K562 (cell line): ENCODE data around the gene LCLAT1. TPM values are rescaled to one million over a fixed set of nuclear protein-coding genes. Genes with fewer than 3 reads are reported as not detected.
"Not testable (repeated sequence)": the region's sequence is repeated elsewhere in the genome, so short reads cannot be mapped to it uniquely, and the experiment has no call there.

ENCODE experiments used
- ATAC-seq: fragments of 200-7000 bp; cut with Tn5 transposase; 3 replicates; pipeline ENCODE4 v1.9.1; 2020; ENCODE audit warnings: moderate library complexity
- BruUV-seq: library from RNA; stranded (reverse); fragments of 400-500 nt; replicated peaks from 2 replicates; lab custom pipeline; 2021; lab: Mats Ljungman, UMichigan
- CTCF ChIA-PET: fragments of 300-600 bp; formaldehyde crosslinking; extraction: SDS; loops from one replicate; lab custom pipeline; 2021; ENCODE audit warnings: low intra/inter-chr PET ratio; lab: Yijun Ruan, JAX
- POLR2A ChIA-PET: fragments of 300-600, 350-650 bp; sonication (Branson Sonifier 250); formaldehyde crosslinking; extraction: SDS; loops from one replicate; lab custom pipeline; 2021; ENCODE audit warnings: antibody characterized with exemption, inconsistent platforms; lab: Yijun Ruan, JAX
- DNase-seq, 4 experiments: peaks; one replicate each; pipeline versions ENCODE4 v3.0.0 to v3.0.0-alpha.2; 2011 to 2018; ENCODE audit warnings: low spot score in 3 of 4, mixed read lengths in 3 of 4; ENCODE audit errors: extremely low read depth in 1 of 4
- FAIRE-seq: peaks from 2 replicates; lab custom pipeline; 2011; peaks lifted over from hg19 to GRCh38; lab: Jason Lieb, UNC
- H2AFZ ChIP-seq: 2 replicates; pipeline ENCODE4 v1.6.0; 2011; ENCODE audit warnings: low read depth, low read length, control low read depth, inconsistent platforms
- H3K27ac ChIP-seq: fragments of 200-600 bp; 3 replicates; pipeline ENCODE4 v1.8.0; 2011; ENCODE audit warnings: low read depth, mild to moderate bottlenecking, control low read depth, inconsistent platforms, low read length, moderate library complexity, mixed read lengths; ENCODE audit errors: extremely low read depth
- H3K27me3 ChIP-seq, 2 experiments: fragments of 300-600 bp in 1 of 2; 2 replicates in 1 of 2; 3 replicates in 1 of 2; pipeline versions ENCODE4 v1.6.0 to v1.8.0; 2011; ENCODE audit warnings: inconsistent platforms in 2 of 2, low read length in 2 of 2, mild to moderate bottlenecking in 1 of 2, mixed read lengths in 1 of 2, moderate library complexity in 1 of 2; ENCODE audit not compliant: control insufficient read depth in 2 of 2, insufficient read depth in 2 of 2
- H3K36me3 ChIP-seq: fragments of 300-600 bp; 3 replicates; pipeline ENCODE4 v1.8.0; 2011; ENCODE audit warnings: mild to moderate bottlenecking, low read length, inconsistent platforms; ENCODE audit not compliant: control insufficient read depth, insufficient read depth
- H3K4me1 ChIP-seq, 2 experiments: fragments of 200-600 bp in 1 of 2; replicated peaks in 1 of 2; 2 replicates in 1 of 2; 3 replicates in 1 of 2; pipeline versions ENCODE4 v1.5.1 to v1.8.0; 2011; ENCODE audit warnings: inconsistent platforms in 2 of 2, low read length in 2 of 2, mild to moderate bottlenecking in 1 of 2, mixed read lengths in 1 of 2, moderate library complexity in 1 of 2; ENCODE audit not compliant: control insufficient read depth in 2 of 2, insufficient read depth in 2 of 2
- H3K4me2 ChIP-seq: 2 replicates; pipeline ENCODE4 v1.6.1; 2011; ENCODE audit warnings: low read length, control low read depth, inconsistent platforms, mixed read lengths; ENCODE audit not compliant: insufficient read depth
- H3K4me3 ChIP-seq: fragments of 200-600 bp; sonication (generic), shearing (Covaris generic); 2 replicates; pipeline ENCODE4 v1.5.1; 2016; ENCODE audit warnings: control low read depth, inconsistent platforms
- H3K79me2 ChIP-seq: fragments of 200-600 bp; 3 replicates; pipeline ENCODE4 v1.8.0; 2011; ENCODE audit warnings: low read length, inconsistent platforms; ENCODE audit not compliant: control insufficient read depth, insufficient read depth
- H3K9ac ChIP-seq, 2 experiments: 2 replicates each; pipeline versions ENCODE4 v1.6.0 to v1.6.1; 2011; ENCODE audit warnings: low read depth in 2 of 2, low read length in 2 of 2, control low read depth in 1 of 2, inconsistent platforms in 1 of 2, mild to moderate bottlenecking in 1 of 2, mixed read lengths in 1 of 2; ENCODE audit not compliant: insufficient read depth in 1 of 2
- H3K9me1 ChIP-seq: one replicate; pipeline ENCODE4 v1.6.0; 2011; ENCODE audit warnings: inconsistent platforms, mild to moderate bottlenecking, low read length, moderate library complexity; ENCODE audit not compliant: control insufficient read depth, insufficient read depth
- H3K9me3 ChIP-seq: replicated peaks from 2 replicates; pipeline ENCODE4 v1.5.1; 2011; ENCODE audit warnings: low read depth, low read length, inconsistent platforms; ENCODE audit not compliant: control insufficient read depth, insufficient read depth
- H4K20me1 ChIP-seq: replicated peaks from 2 replicates; pipeline ENCODE4 v1.6.1; 2011; ENCODE audit warnings: low read length, inconsistent platforms, mixed read lengths; ENCODE audit not compliant: control insufficient read depth, insufficient read depth
- FOXJ2 ChIP-seq: fragments of 200-800 bp; sonication (Bioruptor generic); IDR thresholded peaks from 2 replicates; pipeline ENCODE4 v1.6.1; 2016; ENCODE audit warnings: missing genetic modification characterization, missing compliant biosample characterization
- GATA2 ChIP-seq: sonication (generic); formaldehyde crosslinking; IDR thresholded peaks from 2 replicates; pipeline ENCODE4 v1.4.0; 2020; ENCODE audit warnings: mild to moderate bottlenecking, missing genetic modification reagents
- HCFC1 ChIP-seq: IDR thresholded peaks from 2 replicates; pipeline ENCODE4 v1.6.1; 2012; ENCODE audit warnings: low read depth, low read length, improper control_type of control experiment
- RFX1 ChIP-seq: fragments of 450-650 bp; IDR thresholded peaks from 2 replicates; pipeline ENCODE4 v1.6.1; 2016; ENCODE audit warnings: mild to moderate bottlenecking, moderate library complexity
- ZNF586 ChIP-seq: fragments of 450-650 bp; formaldehyde crosslinking; conservative IDR thresholded peaks from 2 replicates; pipeline ENCODE4 v1.4.0; 2020; ENCODE audit warnings: mild to moderate bottlenecking, moderate library complexity
- WGBS: fragments of 100-300 bp; shearing (Covaris generic); methylation state at CpG from one replicate; pipeline ENCODE4 v1.1.6; 2016; ENCODE audit warnings: low coverage, mixed read lengths; ENCODE audit not compliant: insufficient coverage; ENCODE audit errors: missing lambda C conversion rate; 5-methylcytosine and 5-hydroxymethylcytosine counted together
- in situ Hi-C: fragments of 300-500 bp; cut with MboI; formaldehyde crosslinking; loops from 4 replicates; pipeline ENCODE4 v1.15.0; 2018; ENCODE audit warnings: inconsistent platforms, mixed read lengths
- intact Hi-C: fragments of 100-400 bp; cut with micrococcal nuclease; formaldehyde crosslinking; loops from 2 replicates; pipeline ENCODE4 v1.14.2; 2022
- polyA plus RNA-seq, 8 experiments: library from polyadenylated mRNA; depleted of rRNA in 4 of 8; stranded (reverse) in 5 of 8; unstranded in 3 of 8; fragments of >200 nt; fragmentation: Nextera tagmentation in 2 of 8; fragmentation: Illumina TruSeq in 1 of 8; extraction: Ambion mirVana in 2 of 8; extraction: Trizol in 1 of 8; gene quantifications; 2 replicates each; pipeline versions ENCODE4 v1.2.1 to v1.2.3, GENCODE V29; 2011 to 2014; ENCODE audit warnings: inconsistent platforms in 1 of 8, missing spikeins in 1 of 8
- total RNA-seq, 7 experiments: library from RNA; depleted of rRNA in 6 of 7; stranded (reverse); fragments of >200 nt in 6 of 7; fragmentation: Illumina TruSeq in 2 of 7; extraction: Trizol in 2 of 7; gene quantifications; 2 replicates each; pipeline versions ENCODE4 v1.2.1 to v1.2.3, GENCODE V29; 2011 to 2021; ENCODE audit warnings: low replicate concordance in 1 of 7

Gene LCLAT1
- total and polyA plus RNA-seq, 9 of the 15 experiments (the other 6 are each of a cell fraction or from before 2014, with no cell fraction given) = 8.9 to 63.3 (median 25.4) TPM

GRCh38 chr2:30613001-30613400 is 166.0 kb downstream of the LCLAT1 start:
- no peak overlapping the region for H2AFZ ChIP-seq
- ATAC-seq (no peak), FAIRE-seq (no peak), DNase-seq (no peak)
- H3K4me3 ChIP-seq = no peak overlapping the region
- no peak overlapping the region for H3K27ac ChIP-seq
- no peaks in the 10 kb centered on the region for H4K20me1 ChIP-seq
- 70% methylated on average over 2 of the region's 2 CpGs for WGBS
- no peaks in the 10 kb centered on the region for H3K9me1 ChIP-seq
- intact Hi-C loops = no loop called here
- TF ChIP-seq HCFC1 (no peak), FOXJ2 (tag) (no peak), RFX1 (no peak), GATA2 (CRISPR knock-in tag) (no peak), ZNF586 (CRISPR knock-in tag) (no peak)
- H3K4me1 ChIP-seq = no peaks in the 10 kb centered on the region; a peak in 1 of 5 replicates
- no peak overlapping the region for H3K4me2 ChIP-seq
- CTCF ChIA-PET = no interaction called here
- no TSS peak for BruUV-seq
- H3K9me3 ChIP-seq = no peaks in the 10 kb centered on the region
- peaks cover 4% of the 10 kb centered on the region; the same call in 1 of the 3 replicates for H3K36me3 ChIP-seq
- no peak overlapping the region for H3K9ac ChIP-seq
- POLR2A ChIA-PET = interaction anchor here (0.7 kb wide), 1 partner anchor 11 kb away, joined by 3 read pairs; no protein-coding TSS in a partner anchor
- H3K27me3 ChIP-seq = no peaks in the 10 kb centered on the region
- in situ Hi-C loops = no loop called here
- no peaks in the 10 kb centered on the region for H3K79me2 ChIP-seq

DNA sequence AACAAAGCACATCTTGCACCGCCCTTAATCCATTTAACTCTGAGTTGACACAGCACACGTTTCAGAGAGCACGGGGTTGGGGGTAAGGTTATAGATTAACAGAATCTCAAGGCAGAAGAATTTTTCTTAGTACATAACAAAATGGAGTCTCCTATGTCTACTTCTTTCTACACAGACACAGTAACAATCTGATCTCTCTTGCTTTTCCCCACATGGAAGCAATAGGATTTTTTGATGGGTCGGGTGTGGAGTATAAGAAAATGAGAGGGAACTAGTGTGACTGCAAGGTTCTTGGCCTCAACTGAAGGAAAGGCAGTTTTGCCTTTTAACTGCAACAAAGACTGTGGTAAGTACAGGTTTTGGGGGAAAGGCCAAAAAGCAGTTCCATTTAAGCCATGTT is 167.2 kb downstream of the LCLAT1 start:
- in situ Hi-C loops, H3K27ac ChIP-seq, H2AFZ ChIP-seq, H3K4me1 ChIP-seq, intact Hi-C loops, H3K4me3 ChIP-seq, H3K9me1 ChIP-seq, H3K79me2 ChIP-seq, H3K27me3 ChIP-seq, H3K36me3 ChIP-seq, FAIRE-seq, H3K9me3 ChIP-seq, BruUV-seq, H3K4me2 ChIP-seq, ATAC-seq, H4K20me1 ChIP-seq, DNase-seq, H3K9ac ChIP-seq, CTCF ChIA-PET: not testable (repeated sequence)
- WGBS = 83% methylated on average over 1 of the region's 4 CpGs
- POLR2A ChIA-PET = interaction anchor here (0.6 to 1.0 kb wide), 2 partner anchors 86 to 192 kb away, joined by 3 read pairs; no protein-coding TSS in a partner anchor
